Measurements from ENCODE around the gene FOXJ2.
"Not testable (repeated sequence)": the region's sequence is repeated elsewhere in the genome, so short reads cannot be mapped to it uniquely, and the experiment has no call there.

- not testable (repeated sequence) for TF ChIP-seq POLR2AphosphoS5, POLR2A, TAF1 (IDR thresholded peaks at IDR 0.05; ENCODE audit: low read depth, low read length)
These were observed 49.5 kb upstream of the FOXJ2 start for GRCh38 chr12:7983019-7983418.
